ENCODE measurements around the gene SIL1. TPM values are rescaled to one million over a fixed set of nuclear protein-coding genes. Genes with fewer than 3 reads are reported as not detected.
"Not testable (repeated sequence)": the region's sequence is repeated elsewhere in the genome, so short reads cannot be mapped to it uniquely, and the experiment has no call there.

SIL1 gene
- total RNA-seq, 1 donor from 2014 or later, result 76.7 TPM

GRCh38 chr5:139177281-139177680, 20.9 kb downstream of the SIL1 start:
- DNase-seq (ENCODE audit: low spot score), result not testable (repeated sequence)

DNA sequence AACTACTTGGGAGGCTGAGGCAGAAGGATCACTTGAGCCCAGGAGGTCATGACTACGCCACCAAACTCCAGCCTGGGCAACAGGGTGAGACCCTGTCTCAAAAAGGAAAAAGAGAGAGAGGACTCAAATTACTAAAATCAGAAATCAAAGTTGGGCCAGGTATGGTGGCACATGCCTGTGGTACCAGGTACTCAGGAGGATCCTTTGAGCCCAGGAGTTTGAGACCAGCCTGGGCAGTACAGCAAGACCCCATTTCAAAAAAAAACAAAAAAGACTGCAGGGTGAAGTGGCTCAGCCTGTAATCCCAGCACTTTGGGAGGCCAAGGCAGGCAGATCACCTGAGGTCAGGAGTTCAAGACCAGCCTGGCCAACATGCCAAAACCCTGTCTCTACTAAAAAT, 23.8 kb downstream of the SIL1 start:
- DNase-seq (ENCODE audit: low spot score), result not testable (repeated sequence)

DNA sequence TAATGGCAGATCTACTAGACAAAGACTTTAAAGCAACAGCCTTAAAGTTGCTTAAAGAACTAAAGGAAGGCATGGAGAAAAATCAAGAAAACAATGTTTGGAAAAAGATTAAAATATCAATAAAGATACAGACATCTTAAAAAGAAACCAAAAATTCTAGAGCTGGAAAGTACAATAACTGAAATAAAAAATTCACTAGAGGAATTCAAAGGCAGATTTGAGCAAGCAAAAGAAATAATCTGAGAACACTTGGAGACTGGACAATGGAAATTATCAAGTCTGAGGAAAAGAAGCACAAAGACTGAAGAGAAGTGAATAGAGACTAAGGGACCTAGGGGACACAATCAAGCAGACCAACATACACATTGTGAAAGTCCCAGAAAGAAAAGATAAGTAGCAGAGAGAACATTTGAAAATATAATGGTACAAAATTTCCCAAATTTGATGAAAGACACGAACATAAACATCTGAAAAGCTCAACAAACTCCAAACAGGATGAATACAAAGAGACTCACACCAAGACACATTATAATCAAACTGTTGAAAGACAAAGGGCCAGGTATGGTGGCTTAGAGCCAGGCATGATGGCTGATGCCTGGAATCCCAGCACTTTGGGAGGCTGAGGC, 26.3 kb downstream of the SIL1 start:
- no peak for DNase-seq (ENCODE audit: low spot score)

DNA sequence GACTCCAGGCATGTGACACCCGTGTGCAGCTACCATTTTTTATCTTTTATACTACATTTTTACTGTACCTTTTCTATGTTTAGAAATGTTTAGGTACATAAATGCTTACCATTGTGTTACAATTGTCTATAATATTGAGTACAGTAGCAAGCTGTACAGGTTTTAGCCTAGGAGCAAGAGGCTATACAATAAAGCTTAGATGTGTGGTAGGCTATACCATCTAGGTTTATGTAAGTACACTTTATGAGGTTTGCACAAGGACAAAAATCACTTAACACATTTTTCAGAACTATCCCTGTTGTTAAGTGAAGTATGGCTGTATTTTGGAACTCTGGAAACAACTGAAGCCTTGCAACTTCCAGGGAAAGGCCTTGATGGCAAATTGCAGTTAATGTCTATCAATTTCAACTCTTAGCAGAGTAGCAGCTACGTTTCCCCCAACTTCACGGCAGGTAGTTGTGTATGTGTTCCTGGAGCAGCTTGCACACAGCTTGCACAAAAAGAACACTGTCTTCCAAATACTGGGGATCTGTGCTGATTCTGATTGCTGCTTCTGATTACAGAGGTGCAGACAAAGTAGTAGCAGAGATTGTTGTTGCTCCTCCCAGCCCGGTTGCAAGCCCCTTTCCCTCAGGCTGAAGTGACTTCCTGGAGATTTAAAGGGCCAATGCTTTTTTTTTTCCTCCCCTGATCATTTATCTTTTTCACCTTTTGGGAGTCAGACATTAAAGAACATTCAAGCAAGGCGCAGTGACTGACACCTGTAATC, 30.0 kb downstream of the SIL1 start:
- DNase-seq (ENCODE audit: low spot score), result no peak

GRCh38 chr5:139167533-139167932, 30.6 kb downstream of the SIL1 start:
- DNase-seq (ENCODE audit: low spot score), result no peak

DNA sequence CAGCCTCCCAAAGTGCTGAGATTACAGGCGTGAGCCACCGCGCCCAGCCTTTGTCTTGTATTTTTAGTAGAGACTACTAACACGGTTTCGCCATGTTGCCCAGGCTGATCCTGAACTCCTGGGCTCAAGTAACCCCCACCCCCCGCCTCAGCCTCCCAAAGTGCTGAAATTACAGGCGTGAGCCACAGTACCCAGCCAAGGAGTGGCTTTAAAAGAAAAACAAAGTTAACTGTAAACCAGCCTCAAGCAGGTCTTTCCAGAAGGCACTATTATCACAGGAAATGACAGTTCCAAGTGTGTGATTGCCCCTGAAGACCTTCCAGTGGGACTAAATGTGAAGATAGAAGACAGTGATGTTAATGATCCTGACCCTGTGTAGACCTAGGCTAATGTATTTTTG, 31.1 kb downstream of the SIL1 start:
- no peak for DNase-seq (ENCODE audit: low spot score)

DNA sequence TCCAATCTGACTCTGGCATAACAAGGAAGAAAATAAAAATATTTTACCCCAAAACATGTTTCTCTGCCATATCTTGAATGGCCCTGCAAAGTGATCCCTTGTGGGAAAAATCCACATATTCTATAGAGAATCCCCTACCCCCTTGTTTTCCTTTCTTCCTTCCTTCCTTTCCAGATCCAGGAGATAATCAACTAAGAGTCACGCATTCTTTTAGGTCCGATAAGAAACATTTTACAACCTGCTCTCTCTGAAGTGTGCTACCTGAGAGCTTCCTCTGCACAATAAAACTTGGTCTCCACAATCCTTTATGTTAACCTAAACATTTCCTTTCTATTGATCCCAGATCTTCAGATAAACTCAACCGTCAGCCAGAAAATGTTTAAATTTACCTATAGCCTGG, 33.3 kb downstream of the SIL1 start:
- DNase-seq (ENCODE audit: low spot score), result not testable (repeated sequence)

DNA sequence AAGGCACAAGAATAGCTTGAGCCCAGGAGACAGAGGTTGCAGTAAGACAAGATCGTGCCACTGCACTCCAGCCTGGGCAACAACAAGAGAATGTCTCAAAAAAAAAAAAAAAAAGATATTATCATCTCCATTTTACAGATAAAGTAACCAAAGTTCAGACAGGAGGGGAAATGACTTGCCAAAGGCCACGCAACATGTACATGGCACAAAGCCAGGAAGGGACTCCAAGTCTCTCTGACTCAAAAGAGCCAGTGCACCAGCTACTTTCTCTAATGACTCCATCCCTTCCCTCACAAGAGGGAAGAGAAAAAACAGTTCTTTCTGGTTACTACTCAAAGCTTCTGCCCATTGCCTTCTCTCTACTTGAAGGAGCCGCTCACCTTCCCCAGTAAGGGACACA, 34.1 kb downstream of the SIL1 start:
- DNase-seq (ENCODE audit: low spot score), result no peak

GRCh38 chr5:139162448-139162847, 35.7 kb downstream of the SIL1 start:
- no peak for DNase-seq (ENCODE audit: low spot score)

GRCh38 chr5:139158791-139159190, 39.4 kb downstream of the SIL1 start:
- no peak for DNase-seq (ENCODE audit: low spot score)

DNA sequence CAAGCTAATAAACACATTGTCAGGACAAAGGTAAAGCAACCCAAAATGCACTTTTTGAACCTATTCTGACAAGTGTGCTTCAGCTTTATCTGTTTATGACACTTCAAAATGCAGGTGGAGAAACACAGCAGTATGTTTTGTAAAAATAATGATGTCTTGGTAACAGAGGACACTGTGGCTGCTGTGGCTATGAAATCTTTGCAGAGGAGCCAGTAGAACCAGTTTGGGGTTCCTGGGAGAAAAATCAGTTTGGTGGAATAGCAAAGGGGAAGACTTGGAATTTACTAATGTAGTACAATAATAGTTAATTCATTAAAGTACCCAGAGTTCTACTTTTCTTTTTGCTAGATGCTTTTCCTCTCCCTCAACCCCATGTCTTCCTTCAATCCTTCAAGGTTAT, 40.6 kb downstream of the SIL1 start:
- DNase-seq (ENCODE audit: low spot score), result no peak

- DNase-seq (ENCODE audit: low spot score), result no peak
Observed at GRCh38 chr5:139156814-139157213, 41.4 kb downstream of the SIL1 start.

DNA sequence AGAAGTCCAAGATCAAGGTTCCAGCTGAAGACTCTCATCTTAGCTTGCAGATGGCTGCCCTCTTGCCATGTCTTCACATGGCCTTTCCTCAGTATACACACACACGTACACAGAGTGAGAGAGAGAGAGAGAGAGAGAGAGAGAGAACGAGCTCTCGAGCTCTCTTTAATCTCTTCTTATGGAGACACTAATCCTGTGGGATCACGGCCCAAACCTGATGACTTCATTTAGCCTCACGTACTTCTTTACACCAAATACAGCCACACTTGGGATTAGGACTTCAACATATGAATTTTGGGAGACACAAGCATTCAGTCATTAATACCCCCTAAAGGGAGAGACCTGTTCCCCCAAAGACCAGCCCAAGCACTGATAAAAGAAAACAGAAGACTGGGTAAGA, 42.8 kb downstream of the SIL1 start:
- no peak for DNase-seq (ENCODE audit: low spot score)

DNA sequence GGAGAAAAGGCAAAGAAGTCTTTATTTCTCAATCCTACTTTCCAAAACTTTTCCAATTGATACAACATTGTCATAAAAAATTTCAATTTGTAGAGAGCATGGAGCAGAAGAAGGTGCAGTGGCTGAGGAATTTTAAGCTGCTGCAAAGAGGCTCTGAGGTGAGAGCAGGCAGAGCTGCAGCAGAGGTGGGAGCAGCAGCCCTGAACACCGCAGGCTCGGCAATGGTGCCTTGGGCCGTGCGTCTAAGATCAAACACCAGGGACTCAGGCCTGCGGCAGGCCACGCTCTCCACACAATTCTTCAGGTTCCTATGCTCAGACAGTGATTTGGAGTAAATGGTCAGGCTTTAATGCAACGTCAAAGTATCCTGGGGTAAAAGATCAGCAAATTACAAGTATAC, 46.3 kb downstream of the SIL1 start:
- no peak for DNase-seq (ENCODE audit: low spot score)

GRCh38 chr5:139150367-139150999, 47.7 kb downstream of the SIL1 start:
- no peak for DNase-seq (ENCODE audit: low spot score)

- no peak for DNase-seq (ENCODE audit: low spot score)
Observed at GRCh38 chr5:139149477-139150199, 48.5 kb downstream of the SIL1 start.

GRCh38 chr5:139148986-139149385, 49.2 kb downstream of the SIL1 start:
- no peak for DNase-seq (ENCODE audit: low spot score)

- no peak for DNase-seq (ENCODE audit: low spot score)
Observed at GRCh38 chr5:139148306-139148705, 49.9 kb downstream of the SIL1 start.

GRCh38 chr5:139147483-139148087, 50.6 kb downstream of the SIL1 start:
- peak; percentile 54 for DNase-seq (ENCODE audit: low spot score)

GRCh38 chr5:139146809-139147482, 51.2 kb downstream of the SIL1 start:
- DNase-seq (ENCODE audit: low spot score), result no peak

- DNase-seq (ENCODE audit: low spot score), result peak; percentile 75
Observed at GRCh38 chr5:139141446-139142204, 56.5 kb downstream of the SIL1 start.

All from mucosa of gallbladder (tissue), 1 donor.